ENCODE measurements around the gene TMEM114.

TMEM114 gene

GRCh38 chr16:8596581-8596980, 6.3 kb upstream of the TMEM114 start:
- no peak overlapping the region for H3K27ac ChIP-seq
- DNase-seq (ENCODE audit: low spot score) = no peak
- POLR2A ChIA-PET (ENCODE audit: low non-redundant PET) = no interaction called here
- CTCF ChIA-PET = no interaction called here
- no peak for TF ChIP-seq CTCF (conservative IDR thresholded peaks at IDR 0.05; ENCODE audit: low read depth)

GRCh38 chr16:8595783-8596182, 5.5 kb upstream of the TMEM114 start:
- TF ChIP-seq CTCF (conservative IDR thresholded peaks at IDR 0.05; ENCODE audit: low read depth) = no peak
- H3K27ac ChIP-seq = no peak overlapping the region
- ChIA-PET POLR2A (ENCODE audit: low non-redundant PET) (no interaction called here), CTCF (no interaction called here)
- no peak for DNase-seq (ENCODE audit: low spot score)

GRCh38 chr16:8594149-8594666, 3.9 kb upstream of the TMEM114 start:
- peak overlapping the region; percentile 80 for H3K27ac ChIP-seq
- TF ChIP-seq CTCF (conservative IDR thresholded peaks at IDR 0.05; ENCODE audit: low read depth) = no peak
- DNase-seq (ENCODE audit: low spot score) = peak; percentile 55

GRCh38 chr16:8591451-8591850, 1.1 kb upstream of the TMEM114 start:
- POLR2A ChIA-PET (ENCODE audit: low non-redundant PET) = no interaction called here
- CTCF ChIA-PET = no interaction called here
- TF ChIP-seq CTCF (conservative IDR thresholded peaks at IDR 0.05; ENCODE audit: low read depth) = no peak
- no peak for DNase-seq (ENCODE audit: low spot score)
- H3K27ac ChIP-seq = no peak overlapping the region

More at GRCh38 chr16:8594149-8594666, 3.9 kb upstream of the TMEM114 start:
- CTCF ChIA-PET = no interaction called here
- POLR2A ChIA-PET (ENCODE audit: low non-redundant PET) = no interaction called here

GRCh38 chr16:8590811-8591210, 500 bp upstream of the TMEM114 start:
- ChIA-PET POLR2A (ENCODE audit: low non-redundant PET) (no interaction called here), CTCF (no interaction called here)
- no peak for DNase-seq (ENCODE audit: low spot score)
- TF ChIP-seq CTCF (conservative IDR thresholded peaks at IDR 0.05; ENCODE audit: low read depth) = no peak
- no peak overlapping the region for H3K27ac ChIP-seq

- ChIA-PET CTCF (interaction anchor here (1.1 kb wide), 1 partner anchor 17 kb away, joined by 5 read pairs; no protein-coding TSS in a partner anchor), POLR2A (ENCODE audit: low non-redundant PET) (no interaction called here)
- no peak for TF ChIP-seq CTCF (conservative IDR thresholded peaks at IDR 0.05; ENCODE audit: low read depth)
- DNase-seq (ENCODE audit: low spot score) = no peak
- no peak overlapping the region for H3K27ac ChIP-seq
Observed at GRCh38 chr16:8589057-8589899, 1.0 kb downstream of the TMEM114 start.
